Sigmoid colon (tissue), 7 donors: Measurements from ENCODE around the gene CENPF. TPM values are rescaled to one million over a fixed set of nuclear protein-coding genes. Genes with fewer than 3 reads are reported as not detected.

Experiments
- DNase-seq: peaks from one replicate; pipeline ENCODE4 v3.0.0-alpha.2; 2019
- H3K27ac ChIP-seq, 4 donors: fragments of 200-600 bp; sonication (generic); one replicate each; pipeline ENCODE4 v1.5.1; 2016 to 2019; ENCODE audit warnings: mild to moderate bottlenecking in 1 of 4
- H3K27me3 ChIP-seq, 3 donors: fragments of 200-600 bp; sonication (generic); one replicate each; pipeline ENCODE4 v1.5.1; 2019; ENCODE audit warnings: mild to moderate bottlenecking in 1 of 3
- H3K36me3 ChIP-seq, 4 donors: fragments of 200-600 bp; sonication (generic); one replicate each; pipeline ENCODE4 v1.5.1; 2016 to 2019
- H3K4me1 ChIP-seq, 4 donors: fragments of 200-600 bp; sonication (generic); one replicate each; pipeline ENCODE4 v1.5.1; 2017 to 2019
- H3K4me3 ChIP-seq, 4 donors: fragments of 200-600 bp; sonication (generic); one replicate each; pipeline ENCODE4 v1.5.1; 2017 to 2019; ENCODE audit warnings: mild to moderate bottlenecking in 2 of 4, moderate library complexity in 1 of 4
- H3K9me3 ChIP-seq, 4 donors: fragments of 200-600 bp in 3 of 4; sonication (generic) in 3 of 4; one replicate each; pipeline versions ENCODE4 v1.5.1 to v1.6.1; 2013 to 2019
- CTCF ChIP-seq, 4 experiments: fragments of 450-650 bp in 3 of 4; fragments of 200-600 bp in 1 of 4; IDR thresholded peaks; one replicate each; pipeline ENCODE4 v1.5.1; 2016 to 2019; ENCODE audit warnings: antibody characterized with exemption in 4 of 4, mild to moderate bottlenecking in 3 of 4, moderate library complexity in 2 of 4
- EP300 ChIP-seq, 4 donors: sonication (generic); formaldehyde crosslinking; IDR thresholded peaks; one replicate each; pipeline ENCODE4 v1.6.1; 2017; ENCODE audit warnings: antibody characterized with exemption in 4 of 4
- POLR2A ChIP-seq, 2 donors: fragments of 450-650 bp; IDR thresholded peaks; one replicate each; pipeline ENCODE4 v1.6.1; 2016; ENCODE audit warnings: antibody characterized with exemption in 2 of 2, mild to moderate bottlenecking in 2 of 2, moderate library complexity in 2 of 2
- POLR2AphosphoS5 ChIP-seq, 4 donors: sonication (generic); formaldehyde crosslinking; IDR thresholded peaks; one replicate each; pipeline ENCODE4 v1.6.1; 2017; ENCODE audit warnings: antibody characterized with exemption in 4 of 4
- WGBS, 2 donors: extraction: QIAGEN DNeasy Blood & Tissue Kit; methylation state at CpG; one replicate each; pipeline ENCODE4 v1.1.7; 2013; 5-methylcytosine and 5-hydroxymethylcytosine counted together
- intact Hi-C: fragments of 100-400 bp; cut with DNase I; formaldehyde crosslinking; loops from one replicate; pipeline ENCODE4 v1.15.1; 2023
- polyA plus RNA-seq, 3 donors: library from polyadenylated mRNA; stranded (reverse); fragments of 200-250 nt; gene quantifications; one replicate each; pipeline ENCODE4 v1.2.3, GENCODE V29; 2013
- total RNA-seq, 4 donors: library from RNA; depleted of rRNA; stranded (reverse); fragments of >200 nt; gene quantifications; one replicate each; pipeline ENCODE4 v1.1.0, GENCODE V29; 2016
- donor health status: healthy with polysubstance abuse.
- donor health status: Bipolar disorder and iron deficiency.
- donor health status: healthy.

Gene CENPF
- total and polyA plus RNA-seq, 7 donors = 0.36 to 25.2 (median 1.9) TPM

GRCh38 chr1:214640431-214641213 lies 37.6 kb downstream of the CENPF start:
- no peak overlapping the region for H3K27ac ChIP-seq
- no peaks in the 10 kb centered on the region for H3K9me3 ChIP-seq
- intact Hi-C loops = no loop called here
- TF ChIP-seq CTCF (IDR thresholded peaks at IDR 0.05) (no peak), EP300 (IDR thresholded peaks at IDR 0.05) (no peak), POLR2AphosphoS5 (IDR thresholded peaks at IDR 0.05) (no peak), POLR2A (IDR thresholded peaks at IDR 0.05) (no peak)
- H3K27me3 ChIP-seq = no peaks in the 10 kb centered on the region
- WGBS, 2 donors = 80 to 82% methylated on average over 6 of the region's 6 CpGs
- H3K36me3 ChIP-seq = no peaks in the 10 kb centered on the region
- no peak overlapping the region for H3K4me3 ChIP-seq
- DNase-seq = no peak
- no peaks in the 10 kb centered on the region for H3K4me1 ChIP-seq

GRCh38 chr1:214641214-214641895 lies 38.4 kb downstream of the CENPF start:
- Histone ChIP-seq H3K4me1 (no peaks in the 10 kb centered on the region), H3K27me3 (no peaks in the 10 kb centered on the region), H3K27ac (no peak overlapping the region), H3K36me3 (no peaks in the 10 kb centered on the region), H3K9me3 (no peaks in the 10 kb centered on the region), H3K4me3 (no peak overlapping the region)
- 80 to 94% methylated on average over 2 of the region's 2 CpGs for WGBS, 2 donors
- TF ChIP-seq POLR2AphosphoS5 (IDR thresholded peaks at IDR 0.05) (no peak), POLR2A (IDR thresholded peaks at IDR 0.05) (no peak), CTCF (IDR thresholded peaks at IDR 0.05) (no peak), EP300 (IDR thresholded peaks at IDR 0.05) (no peak)
- no peak for DNase-seq
- intact Hi-C loops = no loop called here

- no peaks in the 10 kb centered on the region for H3K9me3 ChIP-seq
- TF ChIP-seq EP300 (IDR thresholded peaks at IDR 0.05) = no peak
- TF ChIP-seq POLR2AphosphoS5 (IDR thresholded peaks at IDR 0.05) = no peak
- TF ChIP-seq CTCF (IDR thresholded peaks at IDR 0.05) = no peak
- TF ChIP-seq POLR2A (IDR thresholded peaks at IDR 0.05) = no peak
- no peak overlapping the region for H3K27ac ChIP-seq
- H3K4me1 ChIP-seq = no peaks in the 10 kb centered on the region
- no peaks in the 10 kb centered on the region for H3K27me3 ChIP-seq
- intact Hi-C loops = no loop called here
- no peak for DNase-seq
- 93 to 96% methylated on average over 8 of the region's 8 CpGs for WGBS, 2 donors
- no peak overlapping the region for H3K4me3 ChIP-seq
- no peaks in the 10 kb centered on the region for H3K36me3 ChIP-seq
These were observed 40.0 kb downstream of the CENPF start for GRCh38 chr1:214643030-214643429.

- WGBS, 2 donors = 96 to 98% methylated on average over 10 of the region's 10 CpGs
- no peak overlapping the region for H3K27ac ChIP-seq
- no peaks in the 10 kb centered on the region for H3K9me3 ChIP-seq
- no peak overlapping the region for H3K4me3 ChIP-seq
- H3K27me3 ChIP-seq = no peaks in the 10 kb centered on the region
- intact Hi-C loops = no loop called here
- DNase-seq = no peak
- TF ChIP-seq EP300 (IDR thresholded peaks at IDR 0.05) = no peak
- no peak for TF ChIP-seq POLR2A (IDR thresholded peaks at IDR 0.05)
- no peak for TF ChIP-seq POLR2AphosphoS5 (IDR thresholded peaks at IDR 0.05)
- TF ChIP-seq CTCF (IDR thresholded peaks at IDR 0.05) = no peak
- no peaks in the 10 kb centered on the region for H3K4me1 ChIP-seq
- H3K36me3 ChIP-seq = no peaks in the 10 kb centered on the region
These were observed 42.7 kb downstream of the CENPF start for GRCh38 chr1:214645712-214646111.
